ENCODE results near the gene USP30. TPM values are rescaled to one million over a fixed set of nuclear protein-coding genes. Genes with fewer than 3 reads are reported as not detected.

The USP30 gene
- 11.2 and 14.4 TPM in 2 replicates for total RNA-seq

GRCh38 chr12:109052414-109053323 is at the start of gene USP30:
TSS of gene USP30 (plus strand) at chr12:109052576. CDS start at chr12:109052679, 103 bp downstream.

GRCh38 chr12:109020796-109021380 is 31.5 kb upstream of the USP30 start, which contains the start of gene SVOP:
TSS of gene SVOP (minus strand) at chr12:109021068. CDS start at chr12:109020868, 200 bp downstream.

GRCh38 chr12:109093022-109093918 is 40.9 kb downstream of the USP30 start, which contains the start of gene ALKBH2:
TSS of gene ALKBH2 (minus strand) at chr12:109093472. CDS start at chr12:109092786, 686 bp downstream.

GRCh38 chr12:109097435-109098182 is 45.2 kb downstream of the USP30 start, which contains the start of gene UNG:
TSS of gene UNG (plus strand) at chr12:109097597. CDS start at chr12:109097680, 83 bp downstream.

GRCh38 chr12:109115758-109116610 is 63.6 kb downstream of the USP30 start, which contains the start of gene ACACB:
TSS of gene ACACB (plus strand) at chr12:109116587. CDS start at chr12:109139406, 22,819 bp downstream.

Small RNA genes lying within 50 kb of the gene (small RNA-seq; reads per million reads assigned to genes)
- gene AC190387.1 (not detected), gene RNA5SP372 (0.08 reads per million)

Other genes starting within 250 kb of the USP30 start
- 25.8 and 28.8 TPM in 2 replicates for gene SSH1, start 195.0 kb upstream of the USP30 start, total RNA-seq
- gene DAO, start 172.5 kb upstream of the USP30 start, total RNA-seq: not detected in 2 replicates
- not detected in 2 replicates for gene SVOP, start 31.5 kb upstream of the USP30 start, total RNA-seq
- gene ALKBH2, start 40.9 kb downstream of the USP30 start, total RNA-seq: 8.5 and 9.7 TPM in 2 replicates
- gene UNG, start 45.0 kb downstream of the USP30 start, total RNA-seq: 29.4 and 32.6 TPM in 2 replicates
- gene ACACB, start 64.0 kb downstream of the USP30 start, total RNA-seq: 2.6 and 3.6 TPM in 2 replicates